SK-N-SH treated with all-trans-retinoic acid at 6 μM for 48 hours (cell line): ENCODE results near the gene WDR73.

Experiments used
- ATAC-seq: fragments of 200-7000 bp; cut with Tn5 transposase; 3 replicates; pipeline ENCODE4 v1.9.1; 2020; ENCODE audit warnings: mild to moderate bottlenecking, moderate library complexity
- BACH2 ChIP-seq: fragments of 250-450 bp; sonication (Bioruptor Pico); IDR thresholded peaks from 2 replicates; pipeline ENCODE4 v1.9.0; 2021; ENCODE audit warnings: mild to moderate bottlenecking, borderline replicate concordance
- CREB5 ChIP-seq: fragments of 250-450 bp; sonication (Bioruptor Pico); IDR thresholded peaks from 2 replicates; pipeline ENCODE4 v1.5.1; 2020; ENCODE audit warnings: low read depth, mild to moderate bottlenecking, moderate library complexity
- CSDC2 ChIP-seq: fragments of 250-450 bp; sonication (Bioruptor Pico); IDR thresholded peaks from 2 replicates; pipeline ENCODE4 v1.5.0; 2020; ENCODE audit warnings: mild to moderate bottlenecking, moderate library complexity
- CSRNP3 ChIP-seq: fragments of 250-450 bp; sonication (Bioruptor Pico); IDR thresholded peaks from 2 replicates; pipeline ENCODE4 v1.5.1; 2021; ENCODE audit warnings: mild to moderate bottlenecking, moderate library complexity
- ESRRG ChIP-seq: fragments of 250-450 bp; sonication (Bioruptor Pico); IDR thresholded peaks from 2 replicates; pipeline ENCODE4 v1.6.1; 2021; ENCODE audit warnings: mild to moderate bottlenecking
- GLIS3 ChIP-seq: fragments of 250-450 bp; sonication (Bioruptor Pico); IDR thresholded peaks from 2 replicates; pipeline ENCODE4 v1.5.0; 2020; ENCODE audit warnings: mild to moderate bottlenecking, moderate library complexity
- ISL1 ChIP-seq: fragments of 250-450 bp; sonication (Bioruptor Pico); IDR thresholded peaks from 2 replicates; pipeline ENCODE4 v2.1.2; 2022; ENCODE audit warnings: mild to moderate bottlenecking, moderate library complexity
- OSR1 ChIP-seq: fragments of 250-450 bp; sonication (Bioruptor Pico); IDR thresholded peaks from 2 replicates; pipeline ENCODE4 v1.8.0; 2022; ENCODE audit warnings: moderate library complexity, mild to moderate bottlenecking, inconsistent platforms
- PATZ1 ChIP-seq: fragments of 250-450 bp; sonication (Bioruptor Pico); IDR thresholded peaks from 2 replicates; pipeline ENCODE4 v1.8.0; 2020; ENCODE audit warnings: mild to moderate bottlenecking, moderate library complexity, borderline replicate concordance
- POU6F1 ChIP-seq: fragments of 250-450 bp; sonication (Bioruptor Pico); IDR thresholded peaks from 2 replicates; pipeline ENCODE4 v1.8.0; 2021; ENCODE audit warnings: low read depth, mild to moderate bottlenecking, moderate library complexity, borderline replicate concordance
- PPARA ChIP-seq: fragments of 250-450 bp; sonication (Bioruptor Pico); IDR thresholded peaks from 2 replicates; pipeline ENCODE4 v1.5.0; 2020; ENCODE audit warnings: mild to moderate bottlenecking, borderline replicate concordance
- RARB ChIP-seq: fragments of 250-450 bp; sonication (Bioruptor Pico); IDR thresholded peaks from 2 replicates; pipeline ENCODE4 v1.8.0; 2021; ENCODE audit warnings: mild to moderate bottlenecking, moderate library complexity
- SNAI2 ChIP-seq: fragments of 250-450 bp; sonication (Bioruptor Pico); IDR thresholded peaks from 2 replicates; pipeline ENCODE4 v1.5.0; 2020; ENCODE audit warnings: mild to moderate bottlenecking, moderate library complexity
- TCF4 ChIP-seq: fragments of 250-450 bp; sonication (Bioruptor Pico); IDR thresholded peaks from 2 replicates; pipeline ENCODE4 v1.8.0; 2021; ENCODE audit warnings: mild to moderate bottlenecking, moderate library complexity, borderline replicate concordance
- TOX ChIP-seq: fragments of 250-450 bp; sonication (Bioruptor Pico); IDR thresholded peaks from 2 replicates; pipeline ENCODE4 v1.8.0; 2021; ENCODE audit warnings: mild to moderate bottlenecking, moderate library complexity, borderline replicate concordance
- TSHZ2 ChIP-seq: fragments of 250-450 bp; sonication (Bioruptor Pico); IDR thresholded peaks from 2 replicates; pipeline ENCODE4 v1.5.0; 2020; ENCODE audit warnings: mild to moderate bottlenecking, moderate library complexity
- ZC3H10 ChIP-seq: fragments of 250-450 bp; sonication (Bioruptor Pico); IDR thresholded peaks from 2 replicates; pipeline ENCODE4 v1.5.1; 2021; ENCODE audit warnings: mild to moderate bottlenecking, moderate library complexity
- ZFP3 ChIP-seq: fragments of 250-450 bp; sonication (Bioruptor Pico); IDR thresholded peaks from 2 replicates; pipeline ENCODE4 v1.5.0; 2020; ENCODE audit warnings: mild to moderate bottlenecking, moderate library complexity
- ZFP30 ChIP-seq: fragments of 450-650 bp; formaldehyde crosslinking; IDR thresholded peaks from 2 replicates; pipeline ENCODE4 v1.5.0; 2022; ENCODE audit warnings: mild to moderate bottlenecking, moderate library complexity
- ZNF565 ChIP-seq: fragments of 450-650 bp; formaldehyde crosslinking; conservative IDR thresholded peaks from 2 replicates; pipeline ENCODE4 v1.5.0; 2020; ENCODE audit warnings: low read depth, mild to moderate bottlenecking, moderate library complexity
- ZNF70 ChIP-seq: fragments of 450-650 bp; formaldehyde crosslinking; IDR thresholded peaks from 2 replicates; pipeline ENCODE4 v1.5.0; 2020; ENCODE audit warnings: mild to moderate bottlenecking, moderate library complexity
- ZNF8 ChIP-seq: fragments of 450-650 bp; formaldehyde crosslinking; IDR thresholded peaks from 2 replicates; pipeline ENCODE4 v1.5.0; 2020; ENCODE audit warnings: mild to moderate bottlenecking, moderate library complexity

The WDR73 gene

GRCh38 chr15:84621358-84621979, 32.6 kb downstream of the WDR73 start (continued):
- TF ChIP-seq TSHZ2 (CRISPR knock-in tag) (no peak), PPARA (CRISPR knock-in tag) (no peak), ZNF565 (CRISPR knock-in tag) (no peak), BACH2 (CRISPR knock-in tag) (no peak)

- no peak for TF ChIP-seq ZC3H10 (CRISPR knock-in tag)
- no peak for TF ChIP-seq CSDC2 (CRISPR knock-in tag)
- no peak for TF ChIP-seq ZNF8 (CRISPR knock-in tag)
- no peak for TF ChIP-seq TCF4 (CRISPR knock-in tag)
- no peak for TF ChIP-seq PATZ1 (CRISPR knock-in tag)
- no peak for TF ChIP-seq SNAI2
- no peak for TF ChIP-seq ESRRG (CRISPR knock-in tag)
- TF ChIP-seq ZNF70 (CRISPR knock-in tag) = no peak
- no peak for TF ChIP-seq OSR1 (CRISPR knock-in tag)
- TF ChIP-seq BACH2 (CRISPR knock-in tag) = no peak
- TF ChIP-seq RARB (CRISPR knock-in tag) = no peak
- no peak for TF ChIP-seq ISL1
- TF ChIP-seq ZFP30 (CRISPR knock-in tag) = no peak
- TF ChIP-seq CSRNP3 (CRISPR knock-in tag) = no peak
- no peak for TF ChIP-seq TOX (CRISPR knock-in tag)
- no peak for TF ChIP-seq CREB5 (CRISPR knock-in tag)
- TF ChIP-seq ZNF565 (CRISPR knock-in tag) = no peak
- no peak for TF ChIP-seq POU6F1 (CRISPR knock-in tag)
- ATAC-seq = no peak
These were observed 33.5 kb downstream of the WDR73 start for GRCh38 chr15:84620626-84621025.

- ATAC-seq = no peak
- TF ChIP-seq CREB5 (CRISPR knock-in tag) = no peak
- TF ChIP-seq PPARA (CRISPR knock-in tag) = no peak
- TF ChIP-seq ZFP3 = no peak
- no peak for TF ChIP-seq ZFP30 (CRISPR knock-in tag)
- no peak for TF ChIP-seq ZNF565 (CRISPR knock-in tag)
- TF ChIP-seq SNAI2 = no peak
- no peak for TF ChIP-seq TSHZ2 (CRISPR knock-in tag)
- no peak for TF ChIP-seq ZC3H10 (CRISPR knock-in tag)
- TF ChIP-seq ZNF8 (CRISPR knock-in tag) = no peak
- no peak for TF ChIP-seq ESRRG (CRISPR knock-in tag)
- no peak for TF ChIP-seq CSRNP3 (CRISPR knock-in tag)
- TF ChIP-seq GLIS3 (CRISPR knock-in tag) = no peak
- no peak for TF ChIP-seq CSDC2 (CRISPR knock-in tag)
These were observed 37.8 kb downstream of the WDR73 start for GRCh38 chr15:84616235-84616634.
